WTC11 (cell line): Measurements from ENCODE around the gene PPP1R3E.

Experiments used
- AFF4 ChIP-seq: sonication (generic); formaldehyde crosslinking; IDR thresholded peaks from 2 replicates; pipeline ENCODE4 v1.8.1; 2023; ENCODE audit warnings: mild to moderate bottlenecking, missing genetic modification reagents, borderline replicate concordance
- CBFB ChIP-seq: sonication (generic); formaldehyde crosslinking; IDR thresholded peaks from 2 replicates; pipeline ENCODE4 v1.8.1; 2022; ENCODE audit warnings: mild to moderate bottlenecking, low read depth, missing genetic modification reagents
- CTCF ChIP-seq: fragments of 200-600 bp; IDR thresholded peaks from 2 replicates; pipeline ENCODE4 v1.8.0; 2022; ENCODE audit warnings: antibody characterized with exemption
- ESRRA ChIP-seq: sonication (generic); formaldehyde crosslinking; IDR thresholded peaks from 2 replicates; pipeline ENCODE4 v1.8.1; 2022; ENCODE audit warnings: mild to moderate bottlenecking, missing genetic modification reagents, borderline replicate concordance
- MAX ChIP-seq: sonication (generic); formaldehyde crosslinking; IDR thresholded peaks from 2 replicates; pipeline ENCODE4 v1.8.0; 2022; ENCODE audit warnings: mild to moderate bottlenecking, missing genetic modification reagents
- NFYB ChIP-seq: sonication (generic); formaldehyde crosslinking; conservative IDR thresholded peaks from 2 replicates; pipeline ENCODE4 v1.8.0; 2022; ENCODE audit warnings: low read depth, missing genetic modification reagents
- ZNF121 ChIP-seq: sonication (generic); formaldehyde crosslinking; IDR thresholded peaks from 2 replicates; pipeline ENCODE4 v1.8.0; 2023; ENCODE audit warnings: missing genetic modification reagents
- TF ChIP-seq, protein P1 (sequence below): sonication (generic); formaldehyde crosslinking; IDR thresholded peaks from 2 replicates; pipeline ENCODE4 v1.8.1; 2022; ENCODE audit warnings: low read depth, mild to moderate bottlenecking, moderate library complexity, missing genetic modification reagents, borderline replicate concordance

- TF ChIP-seq, protein P1, sequence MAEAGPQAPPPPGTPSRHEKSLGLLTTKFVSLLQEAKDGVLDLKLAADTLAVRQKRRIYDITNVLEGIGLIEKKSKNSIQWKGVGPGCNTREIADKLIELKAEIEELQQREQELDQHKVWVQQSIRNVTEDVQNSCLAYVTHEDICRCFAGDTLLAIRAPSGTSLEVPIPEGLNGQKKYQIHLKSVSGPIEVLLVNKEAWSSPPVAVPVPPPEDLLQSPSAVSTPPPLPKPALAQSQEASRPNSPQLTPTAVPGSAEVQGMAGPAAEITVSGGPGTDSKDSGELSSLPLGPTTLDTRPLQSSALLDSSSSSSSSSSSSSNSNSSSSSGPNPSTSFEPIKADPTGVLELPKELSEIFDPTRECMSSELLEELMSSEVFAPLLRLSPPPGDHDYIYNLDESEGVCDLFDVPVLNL: no peak
- no peak for TF ChIP-seq MAX (CRISPR knock-in tag)
- no peak for TF ChIP-seq CTCF
- no peak for TF ChIP-seq ZNF121 (CRISPR knock-in tag)
- no peak for TF ChIP-seq AFF4
- TF ChIP-seq CBFB (CRISPR knock-in tag): no peak
- TF ChIP-seq NFYB (CRISPR knock-in tag): no peak
- no peak for TF ChIP-seq ESRRA (CRISPR knock-in tag)
These were observed 6.5 kb downstream of the PPP1R3E start for GRCh38 chr14:23296012-23296777.
